ENCODE measurements around the gene JAK1.
"Not testable (repeated sequence)": the region's sequence is repeated elsewhere in the genome, so short reads cannot be mapped to it uniquely, and the experiment has no call there.

JAK1 gene

DNA sequence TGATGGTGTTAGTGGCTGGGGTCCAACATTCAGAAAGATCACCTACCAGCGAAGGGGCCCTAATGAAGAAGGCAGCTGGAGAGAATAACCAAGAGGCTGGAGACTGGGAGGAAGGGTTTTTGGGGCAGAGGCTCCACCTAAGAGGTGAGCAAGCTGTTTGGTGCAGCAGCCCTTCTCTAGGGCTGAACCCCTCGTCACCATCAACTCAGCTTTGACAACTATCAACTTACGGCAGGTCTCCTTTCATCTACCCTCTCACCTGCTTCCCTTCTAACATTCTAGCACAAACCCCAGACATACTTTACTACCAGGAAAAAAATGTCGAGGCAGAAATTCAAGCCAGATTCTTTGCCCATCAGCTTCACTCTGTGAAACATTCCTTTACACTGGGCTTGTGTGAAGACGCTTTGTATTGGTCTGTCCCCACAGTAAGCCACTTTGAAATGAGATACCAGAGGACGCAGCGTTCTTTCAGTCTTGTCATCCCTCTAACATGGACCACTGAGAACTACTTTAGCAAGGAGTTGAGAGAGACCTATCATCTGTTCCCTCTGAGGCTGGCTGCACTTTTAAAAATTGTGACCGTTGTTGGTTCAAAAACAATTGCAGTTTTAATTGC is 136.8 kb downstream of the JAK1 start:
- no peak for DNase-seq

- DNase-seq = peak; percentile 33
These were observed 137.5 kb downstream of the JAK1 start for GRCh38 chr1:64828829-64829228.

DNA sequence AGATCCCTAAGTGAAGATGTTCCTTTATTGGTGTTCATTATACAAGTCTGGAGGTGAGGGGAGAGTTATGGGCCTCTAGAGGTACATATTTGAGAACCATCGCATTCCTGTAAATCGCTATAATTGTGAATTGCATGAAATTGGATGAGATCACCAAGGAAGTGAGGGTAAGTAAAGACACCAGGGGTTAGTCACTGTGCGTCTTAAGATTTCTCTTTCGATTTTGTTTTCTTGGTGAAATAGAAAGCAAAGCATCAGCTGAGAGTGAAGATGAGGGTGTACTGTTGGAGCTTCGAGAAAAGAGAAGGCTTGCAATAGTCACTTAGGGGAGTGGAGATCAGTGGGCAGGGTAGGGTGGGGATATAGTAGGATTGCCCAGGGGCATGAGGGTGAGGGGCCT is 139.4 kb downstream of the JAK1 start:
- peak; percentile 70 for DNase-seq

GRCh38 chr1:64823691-64824476 is 142.5 kb downstream of the JAK1 start:
- DNase-seq = peak; percentile 77

DNA sequence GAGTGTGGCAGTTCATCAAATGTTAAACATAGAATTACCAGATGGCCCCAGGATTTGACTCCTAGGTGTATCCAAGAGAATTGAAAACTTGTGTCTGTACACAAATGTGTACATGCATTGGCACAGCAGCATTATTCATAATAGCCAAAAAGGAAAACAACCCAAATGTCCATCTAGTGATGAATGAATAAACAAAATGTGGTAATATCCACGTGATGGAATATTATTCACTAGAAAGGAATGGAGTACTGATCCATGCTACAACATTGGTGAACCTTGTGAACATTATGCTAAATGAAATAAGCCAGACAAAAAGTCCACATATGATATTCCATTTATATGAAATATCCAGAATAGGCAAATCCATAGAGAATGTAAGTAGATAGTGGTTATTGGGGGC is 143.7 kb downstream of the JAK1 start:
- DNase-seq = no peak

GRCh38 chr1:64820572-64820971 is 145.8 kb downstream of the JAK1 start:
- not testable (repeated sequence) for DNase-seq

DNA sequence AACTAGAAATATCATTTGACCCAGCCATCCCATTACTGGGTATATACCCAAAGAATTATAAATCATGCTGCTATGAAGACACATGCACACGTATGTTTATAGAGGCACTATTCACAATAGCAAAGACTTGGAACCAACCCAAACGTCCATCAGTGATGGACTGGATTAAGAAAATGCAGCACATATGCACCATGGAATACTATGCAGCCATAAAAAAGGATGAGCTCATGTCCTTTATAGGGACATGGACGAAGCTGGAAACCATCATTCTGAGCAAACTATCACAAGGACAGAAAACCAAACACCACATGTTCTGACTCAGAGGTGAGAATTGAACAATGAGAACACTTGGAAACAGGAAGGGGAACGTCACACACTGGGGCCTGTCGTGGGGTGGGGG is 149.0 kb downstream of the JAK1 start:
- not testable (repeated sequence) for DNase-seq

DNA sequence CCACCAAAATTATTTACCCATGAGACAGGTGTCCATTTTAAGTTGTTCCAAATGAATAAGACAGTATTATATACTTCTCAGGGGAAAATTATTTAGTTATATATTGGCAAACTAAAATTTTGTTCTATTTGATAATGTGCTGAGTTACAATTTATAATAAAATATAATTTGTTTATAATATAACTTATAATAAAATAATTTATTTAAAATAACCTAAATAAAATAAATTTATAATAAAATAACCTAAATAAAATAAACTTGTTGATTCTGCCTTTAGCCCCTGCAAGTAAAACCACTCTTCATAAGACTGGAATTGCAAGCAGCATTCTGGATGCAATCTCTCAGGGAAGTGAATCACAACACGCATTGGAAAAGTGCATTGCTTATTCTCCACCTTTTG is 151.9 kb downstream of the JAK1 start:
- no peak for DNase-seq

DNA sequence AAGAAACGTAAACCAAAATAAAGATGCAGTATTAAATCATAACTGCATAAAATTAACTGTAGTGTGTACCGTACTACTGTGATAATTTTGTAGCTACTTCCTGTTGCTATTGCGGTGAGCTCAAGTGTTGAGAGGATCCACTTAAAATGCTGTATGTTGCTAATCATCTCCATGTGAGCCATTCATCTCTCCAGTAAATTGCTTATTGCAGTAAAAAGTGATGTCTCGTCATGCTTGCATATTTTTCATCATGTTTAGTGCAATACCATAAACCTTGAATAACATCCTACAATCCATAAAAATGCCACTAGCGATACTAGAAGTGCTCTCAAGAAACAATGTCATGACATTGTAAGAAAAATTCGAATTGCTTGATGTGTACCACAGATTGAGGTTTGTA is 155.2 kb downstream of the JAK1 start:
- no peak for DNase-seq

DNA sequence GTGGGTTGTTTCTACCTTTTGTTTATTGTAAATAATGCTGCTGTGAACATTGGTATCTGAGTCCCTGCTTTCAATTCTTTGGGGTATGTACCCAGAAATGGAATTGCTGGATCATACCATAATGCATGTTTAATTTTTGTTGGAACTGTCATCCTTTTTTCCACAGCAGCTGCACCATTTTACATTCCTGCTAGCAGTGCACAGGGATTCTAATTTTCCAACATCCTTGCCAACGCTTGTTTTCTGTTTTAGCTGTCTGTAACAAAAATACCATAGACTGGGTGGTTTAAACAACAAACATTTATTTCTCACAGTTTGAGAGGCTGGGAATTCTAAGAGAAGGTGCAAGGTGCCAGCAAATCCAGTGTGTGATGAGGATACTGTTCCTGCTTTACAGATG is 156.3 kb downstream of the JAK1 start:
- DNase-seq = no peak

DNA sequence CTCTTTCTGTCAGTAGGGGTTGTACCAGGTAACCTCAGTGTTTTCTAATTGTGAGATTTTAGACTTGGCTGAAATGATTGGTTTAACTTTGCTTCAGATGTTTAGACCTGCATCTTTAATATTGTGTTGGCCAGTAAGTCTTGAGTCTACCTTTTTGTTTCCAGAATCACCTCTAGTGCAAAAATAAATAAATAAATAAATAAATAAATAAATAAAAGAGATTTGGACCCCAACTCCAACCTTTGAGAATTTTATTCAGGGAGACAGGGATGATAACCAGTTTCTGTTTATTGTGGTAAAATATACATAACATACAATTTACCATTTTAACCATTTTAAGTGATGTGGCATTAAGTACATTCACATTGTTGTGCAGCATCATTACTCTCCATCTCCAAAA is 157.0 kb downstream of the JAK1 start:
- no peak for DNase-seq

DNA sequence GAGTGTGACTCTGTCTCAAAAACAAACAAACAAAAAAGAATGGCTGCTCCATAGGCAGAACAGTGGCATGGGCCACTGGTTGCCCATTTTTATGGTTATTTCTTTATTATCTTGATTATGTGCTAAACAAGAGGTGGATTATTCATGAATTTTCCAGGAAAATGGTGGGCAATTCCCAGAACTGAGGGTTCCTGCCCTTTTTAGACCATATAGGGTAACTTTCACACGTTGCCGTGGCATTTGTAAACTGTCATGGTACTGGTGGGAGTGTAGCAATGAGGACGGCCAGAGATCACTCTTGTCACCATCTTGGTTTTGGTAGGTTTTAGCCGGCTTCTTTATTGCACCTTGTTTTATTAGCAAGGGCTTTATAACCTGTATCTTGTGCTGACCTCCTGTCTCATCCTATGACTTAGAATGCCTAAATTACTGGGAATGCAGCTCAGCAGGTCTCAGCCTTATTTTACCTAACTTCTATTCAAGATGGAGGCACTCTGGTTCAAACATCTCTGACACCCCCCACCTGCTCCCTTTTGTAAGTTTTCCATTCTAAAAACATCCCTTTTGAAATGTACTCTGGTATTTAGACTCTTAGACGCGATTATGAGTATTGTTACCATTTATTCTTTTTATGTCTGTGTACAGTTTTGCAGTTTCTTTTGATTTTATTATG is 164.4 kb downstream of the JAK1 start:
- DNase-seq = no peak

DNA sequence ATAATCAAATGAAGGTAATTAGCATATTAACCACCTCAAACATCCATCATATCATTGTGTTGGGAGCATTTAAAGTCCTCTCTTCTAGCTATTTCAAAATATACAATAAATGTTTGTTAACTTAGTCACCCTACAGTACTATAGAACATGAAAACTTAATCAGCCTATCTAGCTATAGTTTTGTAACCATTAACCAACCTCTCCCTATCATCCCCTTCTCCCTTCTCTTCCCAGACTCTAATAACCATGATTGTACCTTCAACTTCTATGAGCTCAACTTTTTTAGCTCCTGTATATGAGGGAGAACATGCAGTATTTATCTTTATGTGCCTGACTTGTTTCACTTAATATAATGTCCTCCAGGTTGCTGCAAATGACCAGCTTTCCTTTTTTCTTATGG is 167.5 kb downstream of the JAK1 start:
- DNase-seq = no peak

DNA sequence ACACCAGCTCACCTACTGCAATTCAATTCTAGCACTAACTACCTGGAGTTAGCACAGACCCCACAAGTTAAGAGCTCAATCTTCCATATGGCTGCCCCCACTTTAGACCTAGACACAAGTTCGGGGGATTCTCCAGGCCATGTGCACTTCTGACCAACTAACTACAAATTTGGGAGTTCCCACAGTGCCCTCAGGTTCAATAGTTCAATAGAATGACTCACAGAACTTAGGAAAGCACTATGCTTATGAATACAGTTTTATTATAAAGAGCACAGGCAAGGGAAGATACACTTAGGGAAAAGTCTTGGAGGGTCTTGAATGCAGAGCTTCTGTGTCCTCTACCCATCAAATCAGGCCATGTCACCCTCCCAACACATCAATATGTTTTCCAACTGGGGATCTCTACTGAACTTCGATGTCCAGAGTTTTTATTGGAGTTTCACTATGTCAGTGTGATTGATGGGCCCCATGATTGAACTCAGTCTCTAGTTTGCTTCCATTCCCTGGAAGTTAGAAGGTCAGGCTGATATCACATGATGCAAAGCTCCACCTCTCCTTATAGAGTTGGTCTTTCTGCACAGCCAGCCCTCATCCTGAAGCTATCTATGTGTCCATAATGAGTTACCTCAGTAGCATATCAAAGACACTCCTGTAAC is 175.4 kb downstream of the JAK1 start:
- DNase-seq = no peak

Data from CD4-positive, alpha-beta T cell treated with Interleukin-17A for 1 hour (primary cell).